GM23338 (cell line): ENCODE data around the gene UAP1. TPM values are rescaled to one million over a fixed set of nuclear protein-coding genes. Genes with fewer than 3 reads are reported as not detected.

Experiments used
- ATAC-seq: fragments of 200-7000 bp; cut with Tn5 transposase; 3 replicates; pipeline ENCODE4 v1.9.1; 2020
- DNase-seq: peaks from one replicate; pipeline ENCODE4 v3.0.0-alpha.2; 2015; ENCODE audit warnings: low spot score
- H2AFZ ChIP-seq: fragments of 200-600 bp; sonication (generic); 2 replicates; pipeline ENCODE4 v1.8.0; 2016; ENCODE audit warnings: antibody characterized with exemption, mild to moderate bottlenecking, moderate library complexity
- H3F3A ChIP-seq: fragments of 200-600 bp; sonication (generic); replicated peaks from 2 replicates; pipeline ENCODE4 v1.8.0; 2017; ENCODE audit warnings: antibody characterized with exemption, mixed run types, low read depth
- H3K27ac ChIP-seq: fragments of 200-600 bp; sonication (generic); 2 replicates; pipeline ENCODE4 v1.6.1; 2016; ENCODE audit warnings: low read depth
- H3K27me3 ChIP-seq: fragments of 200-600 bp; sonication (generic); 2 replicates; pipeline ENCODE4 v1.8.0; 2016; ENCODE audit warnings: mild to moderate bottlenecking, mixed run types, moderate library complexity; ENCODE audit not compliant: insufficient read depth
- H3K36me3 ChIP-seq: fragments of 200-600 bp; sonication (generic); 2 replicates; pipeline ENCODE4 v1.8.0; 2016; ENCODE audit warnings: mild to moderate bottlenecking; ENCODE audit not compliant: insufficient read depth
- H3K4me1 ChIP-seq: fragments of 200-600 bp; sonication (generic); 2 replicates; pipeline ENCODE4 v1.8.0; 2016; ENCODE audit warnings: mild to moderate bottlenecking, moderate library complexity; ENCODE audit not compliant: insufficient read depth
- H3K4me2 ChIP-seq: fragments of 200-600 bp; sonication (generic); 2 replicates; pipeline ENCODE4 v1.7.1; 2017; ENCODE audit warnings: mixed run types
- H3K4me3 ChIP-seq: fragments of 200-600 bp; sonication (generic); 2 replicates; pipeline ENCODE4 v1.6.1; 2016; ENCODE audit warnings: mixed run types
- H3K79me2 ChIP-seq: fragments of 200-600 bp; sonication (generic); replicated peaks from 2 replicates; pipeline ENCODE4 v1.8.0; 2017; ENCODE audit warnings: mild to moderate bottlenecking; ENCODE audit not compliant: insufficient read depth
- H3K9me2 ChIP-seq: fragments of 200-600 bp; sonication (generic); 2 replicates; pipeline ENCODE4 v1.8.0; 2017; ENCODE audit not compliant: insufficient read depth
- H4K20me1 ChIP-seq: fragments of 200-600 bp; sonication (generic); replicated peaks from 2 replicates; pipeline ENCODE4 v1.8.0; 2017; ENCODE audit warnings: mild to moderate bottlenecking; ENCODE audit not compliant: insufficient read depth
- H3K27ac Mint-ChIP-seq: 2 replicates; pipeline ENCODE4 v1.8.0; 2020; ENCODE audit warnings: inconsistent platforms, mild to moderate bottlenecking, moderate library complexity, mixed read lengths
- H3K27me3 Mint-ChIP-seq: 3 replicates; pipeline ENCODE4 v1.8.0; 2022; ENCODE audit warnings: low read depth, mild to moderate bottlenecking, moderate library complexity, mixed read lengths, inconsistent platforms; ENCODE audit not compliant: insufficient read depth, poor library complexity
- H3K36me3 Mint-ChIP-seq: 3 replicates; pipeline ENCODE4 v1.8.0; 2021; ENCODE audit warnings: low read depth, mild to moderate bottlenecking, inconsistent platforms, moderate library complexity, mixed read lengths
- H3K4me1 Mint-ChIP-seq: 3 replicates; pipeline ENCODE4 v1.8.0; 2020; ENCODE audit warnings: mild to moderate bottlenecking, inconsistent platforms, mixed read lengths
- H3K4me3 Mint-ChIP-seq: 3 replicates; pipeline ENCODE4 v1.8.0; 2021; ENCODE audit warnings: moderate library complexity, mild to moderate bottlenecking, inconsistent platforms, mixed read lengths
- H3K9me3 Mint-ChIP-seq: 3 replicates; pipeline ENCODE4 v1.8.0; 2020; ENCODE audit warnings: moderate library complexity, mild to moderate bottlenecking, inconsistent platforms, mixed read lengths
- CTCF ChIP-seq, 2 experiments: fragments of 200-600 bp in 1 of 2; sonication (generic) in 1 of 2; conservative IDR thresholded peaks; 2 replicates each; pipeline versions ENCODE4 v1.5.1 to v1.6.1; 2016 to 2017; ENCODE audit warnings: antibody characterized with exemption in 2 of 2, low read depth in 2 of 2, mild to moderate bottlenecking in 2 of 2, moderate library complexity in 1 of 2
- ETS1 ChIP-seq: IDR thresholded peaks from 2 replicates; pipeline ENCODE4 v1.6.1; 2016; ENCODE audit warnings: antibody characterized with exemption
- EZH2 ChIP-seq: fragments of 200-600 bp; sonication (generic); IDR thresholded peaks from one replicate; pipeline ENCODE4 v1.8.0; 2017; ENCODE audit warnings: antibody characterized with exemption, mild to moderate bottlenecking, low read depth; ENCODE audit not compliant: unreplicated experiment
- EZH2phosphoT487 ChIP-seq: fragments of 200-600 bp; sonication (generic); IDR thresholded peaks from one replicate; pipeline ENCODE4 v1.8.1; 2018; ENCODE audit warnings: antibody characterized with exemption; ENCODE audit not compliant: unreplicated experiment
- JUNB ChIP-seq: IDR thresholded peaks from one replicate; pipeline ENCODE4 v1.6.1; 2016; ENCODE audit warnings: antibody characterized with exemption; ENCODE audit not compliant: unreplicated experiment
- REST ChIP-seq: IDR thresholded peaks from one replicate; pipeline ENCODE4 v1.6.1; 2018; ENCODE audit warnings: antibody characterized with exemption; ENCODE audit not compliant: unreplicated experiment
- ZNF114 ChIP-seq: fragments of 250-450 bp; sonication (Bioruptor Pico); IDR thresholded peaks from 2 replicates; pipeline ENCODE4 v1.5.0; 2020; ENCODE audit warnings: mild to moderate bottlenecking, moderate library complexity
- ZNF331 ChIP-seq: fragments of 250-450 bp; sonication (Bioruptor Pico); IDR thresholded peaks from 2 replicates; pipeline ENCODE4 v1.5.0; 2020; ENCODE audit warnings: low read depth, mild to moderate bottlenecking, moderate library complexity
- ZNF462 ChIP-seq: fragments of 250-450 bp; sonication (Bioruptor Pico); IDR thresholded peaks from 2 replicates; pipeline ENCODE4 v1.5.0; 2020; ENCODE audit warnings: mild to moderate bottlenecking, moderate library complexity
- polyA plus RNA-seq: library from polyadenylated mRNA; unstranded; fragments of >200 nt; fragmentation: Nextera tagmentation; extraction: Ambion mirVana; gene quantifications from 2 replicates; pipeline ENCODE4 v1.2.1, GENCODE V29; 2016
- total RNA-seq: library from RNA; depleted of rRNA; stranded (reverse); fragments of >200 nt; shearing (Covaris generic); gene quantifications from 2 replicates; pipeline ENCODE4 v1.2.3, GENCODE V29; 2014

Gene UAP1
- total and polyA plus RNA-seq, 2 experiments from 2014 or later: 26.7 to 33.3 TPM

- DNase-seq (no peak), ATAC-seq (no peak)
- no peaks in the 10 kb centered on the region for H3K4me1 ChIP-seq
- Mint-ChIP-seq H3K4me1 (no peaks in the 10 kb centered on the region), H3K4me3 (no peak overlapping the region), H3K27me3 (no peaks in the 10 kb centered on the region), H3K9me3 (no peaks in the 10 kb centered on the region), H3K27ac (no peak overlapping the region), H3K36me3 (peaks cover 2% of the 10 kb centered on the region; the same call in 1 of the 3 replicates)
- no peak overlapping the region for H3K4me2 ChIP-seq
- no peak overlapping the region for H3K4me3 ChIP-seq
- no peaks in the 10 kb centered on the region for H3K36me3 ChIP-seq
- H4K20me1 ChIP-seq: no peaks in the 10 kb centered on the region
- no peaks in the 10 kb centered on the region for H3K9me2 ChIP-seq
- no peaks in the 10 kb centered on the region for H3F3A ChIP-seq
- H2AFZ ChIP-seq: no peak overlapping the region
- TF ChIP-seq EZH2 (no peak), ZNF331 (CRISPR knock-in tag) (no peak), EZH2phosphoT487 (no peak), JUNB (no peak), CTCF (conservative IDR thresholded peaks at IDR 0.05; ENCODE audit: low read depth in 2 of 2) (no peak), ETS1 (no peak), ZNF114 (no peak)
- no peaks in the 10 kb centered on the region for H3K79me2 ChIP-seq
- no peaks in the 10 kb centered on the region for H3K27me3 ChIP-seq
- no peak overlapping the region for H3K27ac ChIP-seq
Measured at GRCh38 chr1:162605225-162605927, 43.9 kb downstream of the UAP1 start.

- no peaks in the 10 kb centered on the region; the same call in 2 of the 3 replicates for H3K4me1 Mint-ChIP-seq
- no peaks in the 10 kb centered on the region for H3K9me3 Mint-ChIP-seq
- Histone ChIP-seq H3K9me2 (no peaks in the 10 kb centered on the region), H3F3A (no peaks in the 10 kb centered on the region), H3K27ac (no peak overlapping the region), H3K79me2 (no peaks in the 10 kb centered on the region), H3K4me3 (no peak overlapping the region), H3K27me3 (no peaks in the 10 kb centered on the region), H3K4me1 (no peaks in the 10 kb centered on the region), H3K4me2 (no peak overlapping the region), H4K20me1 (no peaks in the 10 kb centered on the region), H3K36me3 (no peaks in the 10 kb centered on the region), H2AFZ (no peak overlapping the region)
- H3K4me3 Mint-ChIP-seq: no peak overlapping the region
- DNase-seq: no peak
- H3K36me3 Mint-ChIP-seq: no peaks in the 10 kb centered on the region
- ATAC-seq: no peak
- no peak overlapping the region for H3K27ac Mint-ChIP-seq
- H3K27me3 Mint-ChIP-seq: no peaks in the 10 kb centered on the region
- no peak for TF ChIP-seq ZNF462 (CRISPR knock-in tag)
- TF ChIP-seq REST: no peak
Measured at GRCh38 chr1:162609306-162609705, 47.8 kb downstream of the UAP1 start.
